Osteocyte (in vitro differentiated cells): ENCODE results near the gene UBE2L3. TPM values are rescaled to one million over a fixed set of nuclear protein-coding genes. Genes with fewer than 3 reads are reported as not detected.
A peak's percentile ranks its signal among the peaks of the same experiment; 100 is the strongest.

ENCODE experiments used
- DNase-seq: peaks from one replicate; pipeline ENCODE4 v3.0.0; 2021; ENCODE audit warnings: mixed read lengths; ENCODE audit not compliant: unreplicated experiment; ENCODE audit errors: extremely low spot score
- H3K27ac Mint-ChIP-seq: one replicate; pipeline ENCODE4 v1.8.0; 2021; ENCODE audit warnings: mild to moderate bottlenecking, mixed read lengths; ENCODE audit not compliant: unreplicated experiment
- H3K27me3 Mint-ChIP-seq: one replicate; pipeline ENCODE4 v1.8.0; 2021; ENCODE audit warnings: mixed read lengths; ENCODE audit not compliant: unreplicated experiment
- H3K36me3 Mint-ChIP-seq: one replicate; pipeline ENCODE4 v1.8.0; 2021; ENCODE audit warnings: mixed read lengths; ENCODE audit not compliant: unreplicated experiment
- H3K4me1 Mint-ChIP-seq: one replicate; pipeline ENCODE4 v1.8.0; 2021; ENCODE audit warnings: mixed read lengths; ENCODE audit not compliant: unreplicated experiment
- H3K4me3 Mint-ChIP-seq: one replicate; pipeline ENCODE4 v1.8.0; 2021; ENCODE audit warnings: mild to moderate bottlenecking, moderate library complexity, mixed read lengths; ENCODE audit not compliant: unreplicated experiment
- H3K9me3 Mint-ChIP-seq: one replicate; pipeline ENCODE4 v1.8.0; 2021; ENCODE audit warnings: mixed read lengths; ENCODE audit not compliant: unreplicated experiment
- total RNA-seq: library from RNA; stranded (reverse); gene quantifications from 2 replicates; pipeline ENCODE4 v1.2.1, GENCODE V29; 2021
- TF ChIP-seq, protein P1 (sequence below): fragments of 200-600 bp; sonication (generic); IDR thresholded peaks from 2 replicates; pipeline ENCODE4 v1.5.0; 2021; ENCODE audit warnings: antibody characterized with exemption, mild to moderate bottlenecking, moderate library complexity

The UBE2L3 gene
- total RNA-seq, 1 donor from 2014 or later: 57.1 TPM

GRCh38 chr22:21659864-21660525 is 92.5 kb downstream of the UBE2L3 start:
- Mint-ChIP-seq H3K27ac (no peak overlapping the region), H3K27me3 (no peaks in the 10 kb centered on the region), H3K4me1 (peaks cover 11% of the 10 kb centered on the region), H3K36me3 (no peaks in the 10 kb centered on the region), H3K9me3 (no peaks in the 10 kb centered on the region), H3K4me3 (no peak overlapping the region)
- DNase-seq: no peak
- TF ChIP-seq, protein P1, sequence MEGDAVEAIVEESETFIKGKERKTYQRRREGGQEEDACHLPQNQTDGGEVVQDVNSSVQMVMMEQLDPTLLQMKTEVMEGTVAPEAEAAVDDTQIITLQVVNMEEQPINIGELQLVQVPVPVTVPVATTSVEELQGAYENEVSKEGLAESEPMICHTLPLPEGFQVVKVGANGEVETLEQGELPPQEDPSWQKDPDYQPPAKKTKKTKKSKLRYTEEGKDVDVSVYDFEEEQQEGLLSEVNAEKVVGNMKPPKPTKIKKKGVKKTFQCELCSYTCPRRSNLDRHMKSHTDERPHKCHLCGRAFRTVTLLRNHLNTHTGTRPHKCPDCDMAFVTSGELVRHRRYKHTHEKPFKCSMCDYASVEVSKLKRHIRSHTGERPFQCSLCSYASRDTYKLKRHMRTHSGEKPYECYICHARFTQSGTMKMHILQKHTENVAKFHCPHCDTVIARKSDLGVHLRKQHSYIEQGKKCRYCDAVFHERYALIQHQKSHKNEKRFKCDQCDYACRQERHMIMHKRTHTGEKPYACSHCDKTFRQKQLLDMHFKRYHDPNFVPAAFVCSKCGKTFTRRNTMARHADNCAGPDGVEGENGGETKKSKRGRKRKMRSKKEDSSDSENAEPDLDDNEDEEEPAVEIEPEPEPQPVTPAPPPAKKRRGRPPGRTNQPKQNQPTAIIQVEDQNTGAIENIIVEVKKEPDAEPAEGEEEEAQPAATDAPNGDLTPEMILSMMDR: no peak

- Mint-ChIP-seq H3K27me3 (no peaks in the 10 kb centered on the region), H3K4me3 (no peak overlapping the region), H3K4me1 (peaks cover 13% of the 10 kb centered on the region), H3K36me3 (no peaks in the 10 kb centered on the region), H3K27ac (no peak overlapping the region), H3K9me3 (no peaks in the 10 kb centered on the region)
- no peak for DNase-seq
- TF ChIP-seq, protein P1: no peak
These were observed 93.4 kb downstream of the UBE2L3 start for GRCh38 chr22:21660904-21661303.

DNA sequence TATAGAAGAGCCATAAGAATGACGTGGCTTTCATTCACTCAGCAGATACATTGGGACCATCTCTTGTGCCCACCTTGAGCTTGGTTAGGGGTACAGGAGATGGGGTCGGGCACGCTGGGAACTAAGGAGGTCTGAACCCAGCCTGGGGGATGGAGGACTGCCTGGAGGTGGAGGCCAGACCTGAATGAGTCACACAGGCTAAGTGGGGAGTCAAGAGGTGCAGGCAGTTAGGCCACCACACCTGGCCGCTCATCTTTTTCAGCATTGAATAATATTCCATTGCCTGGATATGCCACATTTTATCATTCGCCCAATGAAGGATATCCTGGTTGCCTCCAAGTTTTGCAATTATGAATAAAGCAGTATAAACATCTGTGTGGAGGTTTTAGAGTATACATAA is 94.5 kb downstream of the UBE2L3 start:
- H3K27ac Mint-ChIP-seq: no peak overlapping the region
- H3K4me1 Mint-ChIP-seq: peaks cover 10% of the 10 kb centered on the region
- DNase-seq: no peak
- no peaks in the 10 kb centered on the region for H3K27me3 Mint-ChIP-seq
- H3K36me3 Mint-ChIP-seq: no peaks in the 10 kb centered on the region
- no peak overlapping the region for H3K4me3 Mint-ChIP-seq
- no peaks in the 10 kb centered on the region for H3K9me3 Mint-ChIP-seq
- TF ChIP-seq, protein P1: no peak

GRCh38 chr22:21663738-21664137 is 96.2 kb downstream of the UBE2L3 start:
- DNase-seq: no peak
- Mint-ChIP-seq H3K36me3 (no peaks in the 10 kb centered on the region), H3K27me3 (no peaks in the 10 kb centered on the region), H3K27ac (no peak overlapping the region), H3K9me3 (no peaks in the 10 kb centered on the region), H3K4me3 (peak overlapping the region; percentile 36), H3K4me1 (peaks cover 14% of the 10 kb centered on the region)
- TF ChIP-seq, protein P1: no peak

DNA sequence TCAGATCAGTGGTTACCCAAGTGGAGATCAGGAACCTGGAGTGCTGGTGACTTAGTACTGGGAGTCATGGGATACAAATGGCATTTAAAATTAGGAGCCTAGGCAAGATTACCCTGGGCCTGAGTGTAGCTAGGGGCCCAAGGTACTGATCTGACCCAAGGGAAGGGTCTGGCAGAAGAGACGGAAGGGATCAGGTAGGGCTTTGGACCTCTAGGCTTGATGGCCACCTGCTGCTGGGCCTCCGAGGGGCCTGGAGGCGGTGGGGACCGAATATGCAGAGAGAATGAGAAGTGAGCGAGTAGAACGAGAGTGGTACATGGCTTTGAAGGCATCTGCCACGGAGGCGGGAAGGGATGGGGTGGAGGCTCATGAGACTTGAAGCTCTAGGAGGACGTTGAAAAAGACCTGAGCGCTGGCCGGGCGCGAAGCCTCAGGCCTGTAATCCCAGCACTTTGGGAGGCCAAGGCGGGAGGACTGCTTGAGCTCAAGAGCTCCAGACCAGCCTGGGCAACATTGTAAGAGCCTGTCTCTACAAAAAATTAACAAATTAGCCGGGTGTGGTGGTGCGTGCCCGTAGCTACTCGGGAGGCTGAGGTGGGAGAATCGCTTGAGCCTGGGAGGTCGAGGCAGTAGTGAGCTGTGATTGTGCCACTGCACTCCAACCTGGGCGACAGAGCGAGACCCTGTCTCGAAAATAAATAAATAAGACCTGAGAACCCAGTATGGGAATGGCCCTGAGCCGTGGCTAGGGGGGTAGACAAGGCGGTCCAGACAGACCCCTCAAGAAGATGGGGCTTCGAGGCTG is 97.7 kb downstream of the UBE2L3 start:
- Mint-ChIP-seq H3K27me3 (no peaks in the 10 kb centered on the region), H3K27ac (peak overlapping the region; percentile 96)

More for the DNA sequence above, 97.7 kb downstream of the UBE2L3 start:
- TF ChIP-seq, protein P1: no peak
- H3K36me3 Mint-ChIP-seq: peaks cover 4% of the 10 kb centered on the region
- DNase-seq: no peak
- no peaks in the 10 kb centered on the region for H3K9me3 Mint-ChIP-seq
- H3K4me3 Mint-ChIP-seq: peak overlapping the region; percentile 99
- H3K4me1 Mint-ChIP-seq: peaks cover 14% of the 10 kb centered on the region
